Prostate gland (tissue), 2 donors: ENCODE measurements around the gene MBD6.
"Not testable (repeated sequence)": the region's sequence is repeated elsewhere in the genome, so short reads cannot be mapped to it uniquely, and the experiment has no call there.

ENCODE experiments used
- CTCF ChIP-seq, 4 experiments: fragments of 200-600 bp in 2 of 4; fragments of 450-650 bp in 2 of 4; sonication (generic) in 2 of 4; IDR thresholded peaks; 1 replicate in 3 of 4; 2 replicates in 1 of 4; pipeline ENCODE4 v1.5.1; 2016 to 2019; ENCODE audit warnings: antibody characterized with exemption in 4 of 4, mild to moderate bottlenecking in 2 of 4, moderate library complexity in 2 of 4
- POLR2A ChIP-seq: fragments of 450-650 bp; IDR thresholded peaks from one replicate; pipeline ENCODE4 v1.6.1; 2016; ENCODE audit warnings: antibody characterized with exemption, mild to moderate bottlenecking
- POLR2AphosphoS5 ChIP-seq: sonication (generic); formaldehyde crosslinking; IDR thresholded peaks from one replicate; pipeline ENCODE4 v1.6.1; 2017; ENCODE audit warnings: antibody characterized with exemption

- not testable (repeated sequence) for TF ChIP-seq CTCF (IDR thresholded peaks at IDR 0.05); POLR2AphosphoS5; POLR2A
Observed at GRCh38 chr12:57513677-57514076, 8.9 kb upstream of the MBD6 start.
